Smooth muscle cell (in vitro differentiated cells): ENCODE data around the gene MTARC1. TPM values are rescaled to one million over a fixed set of nuclear protein-coding genes. Genes with fewer than 3 reads are reported as not detected.

ENCODE experiments used
- DNase-seq: peaks from one replicate; lab custom pipeline; 2025; ENCODE audit not compliant: unreplicated experiment; lab: John Stamatoyannopoulos, UW
- H2AFZ ChIP-seq: fragments of 200-600 bp; sonication (generic); 2 replicates; pipeline ENCODE4 v1.6.0; 2016; ENCODE audit warnings: antibody characterized with exemption, low read depth, mild to moderate bottlenecking
- H3F3A ChIP-seq: fragments of 200-600 bp; sonication (generic); 2 replicates; pipeline ENCODE4 v1.6.0; 2017; ENCODE audit warnings: antibody characterized with exemption, low read depth
- H3K27ac ChIP-seq: fragments of 200-600 bp; sonication (generic); 2 replicates; pipeline ENCODE4 v1.5.1; 2016; ENCODE audit warnings: low read depth, mild to moderate bottlenecking
- H3K27me3 ChIP-seq: fragments of 200-600 bp; sonication (generic); 2 replicates; pipeline ENCODE4 v1.6.1; 2016; ENCODE audit warnings: low read depth, mild to moderate bottlenecking
- H3K36me3 ChIP-seq: fragments of 200-600 bp; sonication (generic); 2 replicates; pipeline ENCODE4 v1.5.1; 2016; ENCODE audit warnings: low read depth
- H3K4me1 ChIP-seq: fragments of 200-600 bp; sonication (generic); 2 replicates; pipeline ENCODE4 v1.5.1; 2016; ENCODE audit warnings: low read depth
- H3K4me2 ChIP-seq: fragments of 200-600 bp; sonication (generic); 2 replicates; pipeline ENCODE4 v1.6.0; 2016; ENCODE audit warnings: mild to moderate bottlenecking
- H3K4me3 ChIP-seq: fragments of 200-600 bp; sonication (generic); 2 replicates; pipeline ENCODE4 v1.5.1; 2016; ENCODE audit warnings: mild to moderate bottlenecking
- H3K79me2 ChIP-seq: fragments of 200-600 bp; sonication (generic); 2 replicates; pipeline ENCODE4 v1.6.0; 2016; ENCODE audit warnings: low read depth, mild to moderate bottlenecking
- H3K9ac ChIP-seq: fragments of 200-600 bp; sonication (generic); 2 replicates; pipeline ENCODE4 v1.6.0; 2016; ENCODE audit warnings: low read depth
- H3K9me3 ChIP-seq: fragments of 200-600 bp; sonication (generic); replicated peaks from 2 replicates; pipeline ENCODE4 v1.5.1; 2016; ENCODE audit warnings: low read depth
- H4K20me1 ChIP-seq: fragments of 200-600 bp; sonication (generic); 2 replicates; pipeline ENCODE4 v1.6.0; 2016; ENCODE audit warnings: low read depth
- CTCF ChIP-seq: fragments of 200-600 bp; sonication (generic); IDR thresholded peaks from 2 replicates; pipeline ENCODE4 v1.5.1; 2017; ENCODE audit warnings: borderline replicate concordance, mild to moderate bottlenecking, antibody characterized with exemption; ENCODE audit not compliant: insufficient read depth, poor library complexity, severe bottlenecking
- WGBS: methylation state at CpG from one replicate; pipeline ENCODE4 v1.1.7; 2016; ENCODE audit warnings: low lambda C conversion rate; 5-methylcytosine and 5-hydroxymethylcytosine counted together
- polyA plus RNA-seq: library from polyadenylated mRNA; unstranded; fragments of >200 nt; fragmentation: Nextera tagmentation; extraction: Ambion mirVana; gene quantifications from 2 replicates; pipeline ENCODE4 v1.2.1, GENCODE V29; 2016
- total RNA-seq: library from RNA; depleted of rRNA; stranded (reverse); fragments of >200 nt; gene quantifications from 2 replicates; pipeline ENCODE4 v1.2.3, GENCODE V29; 2014

Gene MTARC1
- total and polyA plus RNA-seq, 2 experiments from 2014 or later: 0.83 to 2.3 TPM

GRCh38 chr1:220806408-220806807, 19.7 kb downstream of the MTARC1 start:
- TF ChIP-seq CTCF: no peak
- no peaks in the 10 kb centered on the region for H3K36me3 ChIP-seq
- H3K9ac ChIP-seq: no peak overlapping the region
- H3K27ac ChIP-seq: no peak overlapping the region
- H3K4me2 ChIP-seq: no peak overlapping the region
- H3K79me2 ChIP-seq: no peaks in the 10 kb centered on the region
- H3K27me3 ChIP-seq: no peaks in the 10 kb centered on the region
- no peak overlapping the region for H3K4me3 ChIP-seq
- no peak overlapping the region for H2AFZ ChIP-seq
- H3K4me1 ChIP-seq: no peaks in the 10 kb centered on the region
- H4K20me1 ChIP-seq: no peaks in the 10 kb centered on the region
- no peak for DNase-seq
- no peaks in the 10 kb centered on the region for H3K9me3 ChIP-seq
- 93% methylated on average over 4 of the region's 4 CpGs for WGBS
- no peaks in the 10 kb centered on the region for H3F3A ChIP-seq

- Histone ChIP-seq H3K9ac (no peak overlapping the region), H3K4me1 (no peaks in the 10 kb centered on the region), H3K27ac (no peak overlapping the region), H3K79me2 (no peaks in the 10 kb centered on the region), H3K27me3 (no peaks in the 10 kb centered on the region), H3K36me3 (no peaks in the 10 kb centered on the region), H3K4me2 (no peak overlapping the region), H2AFZ (no peak overlapping the region), H3F3A (no peaks in the 10 kb centered on the region), H3K9me3 (no peaks in the 10 kb centered on the region), H4K20me1 (no peaks in the 10 kb centered on the region), H3K4me3 (no peak overlapping the region)
- WGBS: 90% methylated on average over 6 of the region's 6 CpGs
- TF ChIP-seq CTCF: no peak
- DNase-seq: no peak
Measured at GRCh38 chr1:220807726-220808125, 21.0 kb downstream of the MTARC1 start.

- Histone ChIP-seq H3K27ac (no peak overlapping the region), H3K4me1 (no peaks in the 10 kb centered on the region), H3K4me2 (peak overlapping the region; percentile 68), H3K27me3 (no peaks in the 10 kb centered on the region), H3K4me3 (no peak overlapping the region), H3K36me3 (no peaks in the 10 kb centered on the region), H2AFZ (no peak overlapping the region), H3K9ac (no peak overlapping the region), H4K20me1 (no peaks in the 10 kb centered on the region), H3K9me3 (no peaks in the 10 kb centered on the region), H3F3A (no peaks in the 10 kb centered on the region), H3K79me2 (no peaks in the 10 kb centered on the region)
- no peak for TF ChIP-seq CTCF
- 36% methylated on average over 11 of the region's 11 CpGs for WGBS
- DNase-seq: no peak
Measured at GRCh38 chr1:220808345-220809186, 21.9 kb downstream of the MTARC1 start.

- H4K20me1 ChIP-seq: no peaks in the 10 kb centered on the region
- no peak overlapping the region for H3K9ac ChIP-seq
- H3K36me3 ChIP-seq: no peaks in the 10 kb centered on the region
- H3K4me3 ChIP-seq: no peak overlapping the region
- DNase-seq: no peak
- H3K27ac ChIP-seq: no peak overlapping the region
- peak overlapping the region; percentile 68 for H3K4me2 ChIP-seq
- no peaks in the 10 kb centered on the region for H3K9me3 ChIP-seq
- H3F3A ChIP-seq: no peaks in the 10 kb centered on the region
- H3K27me3 ChIP-seq: peaks cover 3% of the 10 kb centered on the region
- no peaks in the 10 kb centered on the region for H3K79me2 ChIP-seq
- 78% methylated on average over 6 of the region's 6 CpGs for WGBS
- no peaks in the 10 kb centered on the region for H3K4me1 ChIP-seq
- H2AFZ ChIP-seq: no peak overlapping the region
- TF ChIP-seq CTCF: no peak
Measured at GRCh38 chr1:220809187-220809550, 22.5 kb downstream of the MTARC1 start.
